Adipose tissue (tissue), 3 donors: ENCODE results near the gene ARID1B. TPM values are rescaled to one million over a fixed set of nuclear protein-coding genes. Genes with fewer than 3 reads are reported as not detected.
"Not testable (repeated sequence)": the region's sequence is repeated elsewhere in the genome, so short reads cannot be mapped to it uniquely, and the experiment has no call there.

Experiments used
- H3K27ac ChIP-seq: one replicate; pipeline ENCODE4 v1.5.1; 2013; ENCODE audit warnings: low read depth, low read length
- WGBS, 3 donors: extraction: QIAGEN DNeasy Blood & Tissue Kit; methylation state at CpG; one replicate each; pipeline ENCODE4 v1.1.7; 2013; 5-methylcytosine and 5-hydroxymethylcytosine counted together
- polyA plus RNA-seq, 3 donors: library from polyadenylated mRNA; stranded (reverse); fragments of 200-250 nt; gene quantifications; one replicate each; pipeline ENCODE4 v1.2.3, GENCODE V29; 2013
- donor health status: healthy with polysubstance abuse.
- donor health status: Bipolar disorder and iron deficiency.
- donor health status: healthy.

Gene ARID1B
- polyA plus RNA-seq, 3 donors = 14.0 to 29.2 (median 21.9) TPM

DNA sequence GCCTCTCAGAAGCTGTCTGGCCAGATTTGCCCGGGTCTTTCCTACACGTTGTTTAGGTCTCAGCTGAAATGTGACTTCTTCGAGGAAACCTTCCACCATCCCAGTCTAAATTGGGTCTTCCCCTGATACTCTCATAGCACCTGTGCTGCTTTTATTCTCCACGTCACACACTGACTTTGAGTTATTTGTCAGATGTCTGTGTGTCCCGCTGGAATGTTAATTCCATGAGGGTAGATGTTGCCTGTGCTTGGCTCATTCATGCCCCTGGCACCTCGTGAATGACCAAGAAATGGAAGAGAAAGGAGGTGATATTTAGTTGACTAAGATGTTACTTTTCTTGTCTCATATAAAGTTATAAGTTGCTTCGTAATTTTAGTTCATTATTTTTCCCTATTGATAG is 348.4 kb downstream of the ARID1B start:
- H3K27ac ChIP-seq = no peak overlapping the region
- 92 to 96% (median 95%) methylated on average over 7 of the region's 7 CpGs for WGBS, 3 donors

DNA sequence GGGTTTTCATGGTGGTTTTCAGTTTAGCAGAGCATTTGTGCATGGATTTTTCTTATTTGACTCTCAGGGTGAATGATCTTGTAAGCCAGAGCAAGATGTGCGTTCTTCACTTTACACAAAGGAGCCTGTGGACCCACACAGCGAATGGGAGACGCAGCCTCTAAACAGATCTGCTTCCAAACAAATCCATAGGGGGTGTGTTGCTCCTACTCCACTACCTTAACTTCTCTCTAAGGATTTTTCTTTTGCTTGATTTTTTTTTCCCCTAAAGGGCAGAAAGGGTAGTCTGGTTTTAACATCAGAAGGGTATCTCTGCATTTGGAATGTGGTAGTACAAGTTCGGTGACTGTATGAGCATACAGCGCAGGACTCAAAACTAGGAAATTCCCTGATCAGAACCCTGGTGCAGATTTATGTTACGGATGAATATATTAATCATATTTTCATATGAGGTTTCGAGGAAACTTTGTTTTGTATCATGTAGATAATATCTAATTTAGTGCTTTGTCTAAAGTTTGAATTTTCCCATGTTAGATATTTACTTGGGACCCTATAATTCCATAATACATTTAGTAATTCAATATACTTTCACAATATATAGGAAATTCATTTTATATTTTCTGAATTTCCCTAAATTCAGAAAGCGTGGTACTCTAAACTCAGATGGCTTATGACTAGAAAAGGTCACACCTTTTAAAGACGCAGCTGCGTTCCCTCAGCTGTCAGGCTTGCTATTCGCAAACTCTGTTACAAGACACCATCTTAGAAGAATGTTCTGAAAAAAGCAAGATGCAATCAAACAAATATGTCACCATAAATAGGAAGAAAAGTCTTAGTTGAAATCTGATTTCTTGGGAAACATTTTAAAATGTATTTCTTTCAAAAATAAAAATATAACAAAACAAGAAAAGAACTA is 349.3 kb downstream of the ARID1B start:
- WGBS, 3 donors = 86 to 95% (median 93%) methylated on average over 11 of the region's 11 CpGs
- no peak overlapping the region for H3K27ac ChIP-seq

DNA sequence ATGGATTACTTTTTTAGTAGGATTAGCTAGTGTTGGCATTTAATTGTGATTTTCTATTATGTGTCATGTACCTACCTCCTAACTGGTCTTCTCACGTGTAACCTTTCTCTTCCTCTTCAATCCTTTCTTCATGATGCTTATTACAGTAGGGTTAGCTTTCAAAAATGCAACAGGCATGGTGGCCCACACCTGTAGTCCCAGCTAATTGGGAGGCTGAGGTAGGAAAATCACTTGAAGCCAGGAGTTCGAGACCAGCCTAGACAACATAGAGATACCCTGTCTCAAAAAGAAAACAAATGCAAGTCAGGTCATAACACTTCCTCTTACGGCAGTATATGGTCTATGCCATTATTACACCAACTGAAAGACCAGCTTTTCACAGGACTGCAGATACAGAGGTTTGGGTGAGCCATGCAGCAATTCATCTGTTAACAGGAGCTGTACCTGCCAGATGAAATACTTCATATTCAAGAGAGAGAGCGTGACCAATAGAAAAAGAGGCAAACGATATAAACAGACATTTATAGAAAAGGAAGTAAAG is 351.1 kb downstream of the ARID1B start:
- H3K27ac ChIP-seq = no peak overlapping the region
- WGBS, 3 donors = 63 to 83% (median 71%) methylated on average over 5 of the region's 5 CpGs

DNA sequence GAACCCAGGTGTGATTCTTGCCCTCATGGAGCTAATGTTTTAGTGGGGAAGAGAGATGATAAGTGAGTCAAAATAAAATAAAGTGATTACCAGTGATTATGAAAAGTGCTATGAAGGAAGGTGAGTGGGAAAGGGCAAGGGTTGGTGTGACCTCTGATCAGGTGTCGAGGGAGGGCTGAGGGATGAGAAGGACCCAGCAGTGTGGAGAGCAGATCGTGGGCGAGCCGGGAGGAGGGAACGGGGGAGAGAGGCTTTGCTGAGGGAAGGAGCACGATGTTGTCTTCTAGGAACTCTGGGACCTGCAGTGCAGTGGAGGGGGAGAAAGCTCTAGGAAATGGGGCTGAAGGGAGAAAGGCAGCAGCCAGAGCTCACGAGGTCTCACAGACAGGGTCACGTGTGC is 354.1 kb downstream of the ARID1B start:
- 89 to 96% (median 96%) methylated on average over 8 of the region's 8 CpGs for WGBS, 3 donors
- H3K27ac ChIP-seq = no peak overlapping the region

DNA sequence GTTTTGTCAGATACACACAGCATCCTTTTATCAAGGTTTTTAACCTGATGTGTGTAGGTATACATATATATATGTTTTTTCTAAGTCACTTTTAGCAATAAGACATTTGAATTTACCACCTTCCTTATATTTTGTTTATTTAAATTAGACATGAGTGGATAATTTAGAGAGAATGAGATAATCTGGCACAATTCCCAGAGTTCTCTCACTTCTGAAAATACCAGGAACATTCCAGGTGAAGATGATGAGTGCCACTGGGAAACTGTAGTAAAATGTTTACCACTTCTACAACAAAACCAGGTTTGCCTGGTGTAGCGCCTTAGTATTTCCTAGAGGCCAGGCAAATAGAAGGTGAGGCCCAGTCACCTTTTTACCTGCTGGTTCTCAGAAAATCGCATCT is 356.7 kb downstream of the ARID1B start:
- H3K27ac ChIP-seq = no peak overlapping the region
- WGBS, 3 donors = 95 to 96% (median 95%) methylated on average over 2 of the region's 2 CpGs

DNA sequence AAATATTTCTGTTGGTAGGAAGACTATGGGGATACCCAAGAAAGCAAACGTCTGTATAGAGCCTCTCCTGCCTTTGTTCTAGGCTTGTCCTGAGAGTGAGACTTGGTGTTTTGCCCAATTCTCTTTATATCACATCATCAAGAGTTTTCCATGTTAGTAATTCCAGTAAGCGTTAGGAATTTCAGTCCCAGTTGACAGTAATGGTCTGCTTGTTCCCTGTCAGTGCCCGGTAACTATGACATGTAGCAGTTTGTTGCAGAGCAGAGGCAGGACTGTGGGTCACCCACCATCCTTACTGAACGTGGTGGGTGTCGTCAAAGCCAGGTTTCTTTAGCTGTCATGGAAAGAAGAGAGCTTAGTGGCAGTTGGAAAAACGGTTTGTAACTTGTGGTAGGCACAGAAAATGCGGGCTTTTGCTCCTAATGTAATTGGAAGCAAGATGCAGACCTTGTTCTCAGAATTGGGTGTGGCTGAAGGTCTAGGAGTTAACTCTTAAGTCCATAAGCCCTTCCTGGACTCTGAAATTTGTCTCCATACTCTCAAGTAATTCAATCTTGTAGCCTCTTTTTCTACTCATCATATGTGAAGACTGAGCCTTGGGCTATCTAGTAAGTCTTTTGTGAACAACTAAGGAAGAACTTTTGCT is 357.3 kb downstream of the ARID1B start:
- 73 to 81% (median 77%) methylated on average over 7 of the region's 7 CpGs for WGBS, 3 donors
- H3K27ac ChIP-seq = no peak overlapping the region

DNA sequence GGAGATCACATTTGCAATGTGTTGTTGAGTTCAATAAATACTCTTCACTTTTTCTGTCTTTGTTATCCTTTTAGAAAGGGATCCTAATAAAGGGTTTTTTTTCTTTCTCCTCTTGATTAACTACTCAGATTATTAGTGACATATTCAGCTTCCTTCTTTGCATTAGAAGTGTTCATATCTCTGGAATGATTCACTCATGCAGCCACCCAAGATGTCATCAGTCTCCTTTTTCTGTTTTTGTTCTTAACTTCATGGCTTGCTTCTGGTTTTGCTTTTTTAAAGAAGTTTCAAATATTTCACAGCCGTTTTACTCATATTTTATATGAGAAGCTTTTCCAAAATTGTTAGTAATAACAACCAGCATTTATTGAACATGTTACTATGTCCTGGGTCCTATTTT is 358.5 kb downstream of the ARID1B start:
- no peak overlapping the region for H3K27ac ChIP-seq
- 71 to 78% (median 75%) methylated on average over 1 of the region's 1 CpG for WGBS, 3 donors

DNA sequence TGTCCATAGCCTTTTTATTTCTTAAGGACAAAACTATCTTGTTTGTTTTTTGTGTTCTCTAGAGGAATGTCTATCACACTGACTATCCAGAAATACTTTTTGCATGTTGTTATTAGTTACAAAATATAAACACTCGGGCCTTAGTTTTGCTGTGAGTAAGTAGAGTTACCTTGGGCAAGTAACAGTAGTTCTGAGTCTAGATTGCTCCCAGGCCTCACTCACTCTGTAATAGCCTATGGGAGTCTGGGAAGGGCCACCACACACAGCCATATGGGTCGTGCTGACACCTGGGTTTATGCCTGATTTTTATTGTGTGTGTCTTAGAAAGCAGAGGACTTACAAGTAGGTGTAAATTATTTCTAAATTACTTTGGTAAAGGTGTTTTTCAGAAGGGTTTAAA is 360.3 kb downstream of the ARID1B start:
- 41 to 86% (median 82%) methylated on average over 2 of the region's 2 CpGs for WGBS, 3 donors
- no peak overlapping the region for H3K27ac ChIP-seq

DNA sequence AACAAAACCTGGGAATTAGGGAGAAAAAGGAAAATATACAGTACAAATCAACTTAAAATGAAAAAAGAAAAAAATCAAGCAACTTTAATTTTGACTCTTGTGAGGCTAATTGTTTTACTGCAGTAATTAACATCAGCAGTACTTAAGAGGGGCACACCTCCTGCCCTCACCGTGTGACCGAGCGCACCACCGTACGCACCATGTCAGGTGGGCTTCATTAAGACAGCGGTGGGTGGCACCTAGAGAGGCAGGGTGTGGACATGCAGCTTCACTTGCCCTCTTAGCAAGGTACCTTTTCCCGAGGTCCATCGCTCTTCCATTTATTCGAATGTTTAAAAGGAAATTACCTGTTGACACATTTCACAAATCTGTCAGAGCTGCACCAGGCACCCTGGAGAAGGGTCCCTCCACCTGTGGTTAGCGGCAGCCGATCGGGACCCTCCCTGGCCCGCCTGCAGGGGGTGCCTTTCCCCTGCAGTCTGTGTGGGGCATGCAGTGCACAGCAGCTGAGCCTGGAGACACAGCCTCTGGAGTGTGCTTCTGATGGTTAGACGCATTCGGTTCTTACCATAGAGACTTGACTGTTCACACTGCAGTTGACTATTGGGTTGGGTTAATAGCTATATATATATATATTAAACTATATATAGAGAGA is 362.0 kb downstream of the ARID1B start:
- H3K27ac ChIP-seq = no peak overlapping the region
- WGBS, 3 donors = 87 to 93% (median 90%) methylated on average over 15 of the region's 15 CpGs

DNA sequence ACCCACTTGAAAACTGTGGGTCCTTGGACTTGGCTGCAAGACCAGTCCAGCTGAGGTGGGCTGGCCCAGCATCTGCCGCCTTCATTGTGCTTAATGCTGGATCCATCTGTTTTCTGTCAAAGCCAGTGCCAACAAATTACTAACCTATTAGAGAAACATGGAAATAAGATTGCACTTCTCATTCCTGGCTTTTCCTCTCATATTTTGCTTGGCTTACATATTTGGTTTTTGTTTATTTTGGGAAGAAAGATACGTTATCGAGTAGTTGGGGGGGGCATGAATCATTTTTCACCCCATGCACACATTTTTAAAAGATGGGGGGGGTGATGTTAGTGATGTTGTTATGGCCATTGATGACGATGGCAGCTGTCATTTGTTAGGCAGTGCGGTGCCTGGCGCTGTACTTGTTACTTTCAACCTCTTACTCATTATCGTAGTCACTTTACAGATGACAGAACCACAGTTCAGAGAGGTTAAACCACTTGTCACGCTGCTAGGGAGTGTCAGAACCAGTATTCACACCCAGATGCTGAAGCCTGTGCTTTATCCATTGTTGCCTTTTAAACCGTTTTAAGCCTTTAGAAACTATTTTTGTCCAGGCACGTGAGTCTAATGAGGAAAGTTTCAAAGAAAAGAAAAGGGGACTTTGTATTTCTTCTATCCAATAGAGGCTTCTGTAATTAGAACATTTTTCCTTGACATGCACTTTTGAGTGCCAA is 366.2 kb downstream of the ARID1B start:
- no peak overlapping the region for H3K27ac ChIP-seq
- 51 to 63% (median 52%) methylated on average over 10 of the region's 10 CpGs for WGBS, 3 donors

DNA sequence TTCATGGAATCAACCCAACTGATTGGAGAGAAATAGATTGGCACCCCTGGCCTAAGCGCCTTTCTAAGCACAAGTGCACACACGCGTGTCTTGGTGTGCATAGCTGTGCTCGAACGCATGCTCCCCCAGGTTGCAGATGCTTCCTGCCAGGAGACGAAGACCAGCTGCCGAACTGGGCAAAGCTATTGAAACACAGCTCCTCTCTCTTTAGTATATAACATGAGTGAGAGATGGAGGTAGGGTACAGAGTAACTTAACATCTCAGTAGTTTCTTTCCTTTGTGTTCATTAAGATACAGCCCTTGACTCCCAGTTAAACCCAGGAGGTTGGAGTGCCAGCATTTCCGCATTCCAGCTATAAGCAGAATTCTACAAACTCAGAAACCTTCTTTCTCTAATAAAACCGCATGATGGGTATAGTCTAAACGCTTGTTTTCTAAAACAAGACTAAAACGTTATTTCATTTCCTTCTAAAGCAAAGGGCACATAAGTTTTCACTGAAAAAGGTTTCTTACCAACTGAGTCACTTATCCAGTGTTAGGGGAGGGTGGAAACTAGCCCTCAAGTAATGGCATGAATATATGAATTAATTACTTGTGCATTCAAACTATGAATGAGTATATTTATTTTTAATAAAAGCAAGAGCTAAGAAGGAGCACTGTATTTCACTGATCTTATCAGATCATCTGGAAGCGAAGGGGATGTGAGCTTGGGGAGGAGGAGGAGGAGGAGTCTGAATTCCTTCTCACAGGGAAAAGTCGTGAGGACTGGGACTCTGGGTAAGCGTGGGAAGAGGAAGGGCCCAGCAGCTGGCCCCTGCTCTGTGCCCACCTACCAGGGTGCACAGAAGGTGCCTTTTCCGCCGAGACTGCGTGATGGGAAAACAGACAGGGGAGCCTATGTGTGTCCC is 367.0 kb downstream of the ARID1B start:
- 57 to 78% (median 59%) methylated on average over 17 of the region's 17 CpGs for WGBS, 3 donors
- no peak overlapping the region for H3K27ac ChIP-seq

DNA sequence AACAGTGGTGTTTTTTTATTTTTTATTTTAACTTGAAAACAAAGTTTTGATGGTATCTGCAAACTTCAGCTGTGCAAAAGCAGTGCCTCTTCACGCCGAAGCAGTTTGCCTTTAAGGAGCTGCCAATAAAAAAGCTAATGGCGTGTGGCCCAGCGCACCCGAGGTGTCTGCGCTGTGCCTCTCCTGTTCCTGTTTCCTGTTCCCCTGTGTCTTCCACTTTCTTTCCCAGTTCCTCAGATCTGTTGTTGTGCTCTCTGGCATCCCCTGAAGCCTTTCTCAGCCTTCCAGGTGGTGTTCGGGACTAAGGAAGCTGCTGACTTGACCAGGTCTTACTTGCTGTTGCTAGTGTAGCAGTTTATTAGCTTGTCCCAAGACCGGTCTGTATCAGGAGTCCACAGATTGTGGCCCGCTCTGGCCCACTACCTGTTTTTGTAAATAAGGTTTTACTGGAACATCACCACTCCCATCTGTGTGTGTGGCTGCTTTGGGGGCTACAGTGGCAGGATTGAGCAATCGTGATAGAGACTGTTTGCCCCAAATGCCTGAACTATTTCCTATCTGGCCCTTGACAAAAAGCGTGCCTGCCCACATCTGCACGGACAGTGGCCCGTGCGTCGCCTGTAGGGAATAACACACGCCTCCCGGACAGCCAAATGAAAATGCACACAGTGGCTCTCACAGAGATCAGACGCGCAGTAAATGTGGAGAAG is 367.8 kb downstream of the ARID1B start:
- WGBS, 3 donors = 35 to 79% (median 41%) methylated on average over 19 of the region's 19 CpGs

DNA sequence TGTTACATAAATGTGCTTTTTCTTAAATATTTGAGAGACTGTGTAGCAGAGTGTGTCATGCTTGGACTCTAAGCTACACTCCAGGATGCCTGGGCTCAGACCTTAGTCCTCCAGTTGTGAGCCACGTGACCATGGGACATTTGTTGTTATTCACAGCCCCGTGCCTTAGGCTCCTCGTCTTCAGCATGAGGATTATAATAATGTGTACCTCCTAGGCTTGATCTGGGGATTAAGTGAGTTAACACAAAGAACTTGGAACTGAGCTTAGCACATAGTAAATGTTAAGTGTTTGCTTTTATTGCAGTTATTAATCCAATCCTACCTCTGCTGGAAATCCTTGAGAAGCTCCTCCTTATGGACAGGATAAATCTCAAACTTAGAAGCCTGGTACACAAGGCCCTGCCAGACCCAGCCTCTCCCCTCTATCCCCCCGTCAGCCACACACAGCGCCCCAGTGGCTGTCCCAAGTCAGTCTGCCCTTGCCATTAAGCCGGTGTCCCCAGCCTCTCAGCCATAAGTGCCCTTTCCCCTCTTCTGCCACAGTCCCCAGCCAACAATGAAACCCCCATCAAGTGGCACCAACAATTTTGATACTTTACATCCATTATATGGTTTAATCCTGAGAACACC is 368.6 kb downstream of the ARID1B start:
- WGBS, 3 donors = 70 to 80% (median 77%) methylated on average over 6 of the region's 6 CpGs
- no peak overlapping the region for H3K27ac ChIP-seq

More for the DNA sequence above, 367.8 kb downstream of the ARID1B start:
- H3K27ac ChIP-seq = no peak overlapping the region

DNA sequence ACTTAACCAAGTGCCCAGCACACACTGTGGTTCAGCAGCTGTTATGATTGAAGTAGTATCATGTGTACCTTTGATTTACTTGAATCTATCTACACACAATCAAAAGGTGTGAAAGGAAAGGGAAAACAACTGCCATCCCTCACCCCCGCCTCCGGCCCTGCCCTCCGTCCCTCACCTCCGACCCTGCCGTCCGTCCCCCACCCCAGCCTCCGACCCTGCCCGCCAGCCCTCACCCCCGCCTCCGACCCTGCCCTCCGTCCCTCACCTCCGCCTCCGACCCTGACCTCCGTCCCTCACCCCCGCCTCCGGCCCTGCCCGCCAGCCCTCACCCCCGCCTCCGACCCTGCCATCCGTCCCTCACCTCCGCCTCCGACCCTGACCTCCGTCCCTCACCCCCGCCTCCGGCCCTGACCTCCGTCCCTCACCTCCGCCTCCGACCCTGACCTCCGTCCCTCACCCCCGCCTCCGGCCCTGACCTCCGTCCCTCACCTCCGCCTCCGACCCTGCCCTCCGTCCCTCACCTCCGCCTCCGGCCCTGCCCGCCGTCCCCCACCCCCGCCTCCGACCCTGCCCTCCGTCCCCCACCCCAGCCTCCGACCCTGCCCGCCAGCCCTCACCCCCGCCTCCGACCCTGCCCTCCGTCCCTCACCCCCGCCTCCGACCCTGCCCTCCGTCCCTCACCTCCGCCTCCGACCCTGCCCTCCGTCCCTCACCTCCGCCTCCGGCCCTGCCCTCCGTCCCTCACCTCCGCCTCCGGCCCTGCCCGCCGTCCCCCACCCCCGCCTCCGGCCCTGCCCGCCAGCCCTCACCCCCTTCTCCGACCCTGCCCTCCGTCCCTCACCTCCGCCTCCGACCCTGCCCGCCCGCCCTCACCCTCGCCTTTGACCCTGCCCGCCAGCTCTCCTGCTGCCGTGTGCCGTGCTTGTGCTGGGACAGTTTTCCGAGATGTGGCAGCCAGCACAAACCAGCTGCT is 370.2 kb downstream of the ARID1B start:
- H3K27ac ChIP-seq = not testable (repeated sequence)
- WGBS, 3 donors = 95 to 96% (median 95%) methylated on average over 52 to 71 of the region's 74 CpGs
